HG02642 (cell line): ENCODE data around the gene PRSS8.

Experiments used
- ATAC-seq: cut with Tn5 transposase; IDR thresholded peaks from one replicate; pipeline ENCODE4 v1.9.1; 2021; ENCODE audit warnings: mild to moderate bottlenecking; ENCODE audit not compliant: unreplicated experiment, poor library complexity

PRSS8 gene

DNA sequence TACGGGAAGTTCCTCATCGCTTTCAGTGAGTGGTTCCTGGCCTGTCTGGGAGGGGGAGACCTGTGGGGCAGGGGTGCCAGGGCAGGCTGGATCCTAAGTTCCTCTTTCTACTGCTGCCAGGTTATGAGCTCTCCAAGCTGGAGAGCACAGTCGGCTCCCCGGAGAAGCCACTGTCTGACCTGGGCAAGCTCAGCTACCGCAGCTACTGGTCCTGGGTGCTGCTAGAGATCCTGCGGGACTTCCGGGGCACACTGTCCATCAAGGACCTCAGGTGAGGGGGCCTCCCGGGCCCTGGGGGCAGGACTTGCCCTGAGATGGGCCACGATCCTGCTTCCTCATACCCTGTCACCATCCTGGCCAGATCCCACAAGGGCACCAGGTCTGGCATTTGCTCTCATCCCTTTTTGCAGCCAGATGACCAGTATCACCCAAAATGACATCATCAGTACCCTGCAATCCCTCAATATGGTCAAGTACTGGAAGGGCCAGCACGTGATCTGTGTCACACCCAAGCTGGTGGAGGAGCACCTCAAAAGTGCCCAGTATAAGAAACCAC lies 5.1 kb downstream of the PRSS8 start:
- ATAC-seq = no peak

DNA sequence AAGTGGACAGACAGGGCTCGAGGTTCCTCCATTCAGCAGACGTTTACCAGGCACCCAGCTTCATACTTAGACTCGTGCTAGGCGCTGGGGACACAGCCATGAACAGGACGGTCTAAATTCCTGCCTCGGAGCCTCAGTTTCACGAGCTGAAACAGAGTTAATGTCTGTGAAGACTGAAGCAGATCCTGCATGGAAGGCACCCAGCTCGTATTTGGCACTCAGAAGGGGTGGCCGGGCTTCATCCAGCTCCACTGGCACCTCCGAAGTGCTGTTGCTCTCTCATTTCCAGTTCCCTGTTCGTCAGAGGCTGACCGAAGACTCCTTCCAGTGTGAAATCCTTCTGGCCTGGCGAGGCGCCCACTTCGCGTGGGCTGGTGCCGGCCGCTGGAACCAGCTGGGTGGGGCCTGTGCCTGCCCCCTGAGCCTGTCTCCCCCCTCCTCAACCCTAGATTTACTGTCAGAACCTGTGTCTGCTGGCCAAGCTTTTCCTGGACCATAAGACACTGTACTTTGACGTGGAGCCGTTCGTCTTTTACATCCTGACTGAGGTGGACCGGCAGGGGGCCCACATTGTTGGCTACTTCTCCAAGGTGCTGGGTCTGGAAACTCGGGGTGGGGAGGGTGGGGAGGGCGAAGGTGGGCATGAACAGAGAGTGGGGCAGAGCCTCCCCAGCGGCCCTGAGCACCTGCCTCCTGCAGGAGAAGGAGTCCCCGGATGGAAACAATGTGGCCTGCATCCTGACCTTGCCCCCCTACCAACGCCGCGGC lies 5.8 kb downstream of the PRSS8 start:
- ATAC-seq = no peak

DNA sequence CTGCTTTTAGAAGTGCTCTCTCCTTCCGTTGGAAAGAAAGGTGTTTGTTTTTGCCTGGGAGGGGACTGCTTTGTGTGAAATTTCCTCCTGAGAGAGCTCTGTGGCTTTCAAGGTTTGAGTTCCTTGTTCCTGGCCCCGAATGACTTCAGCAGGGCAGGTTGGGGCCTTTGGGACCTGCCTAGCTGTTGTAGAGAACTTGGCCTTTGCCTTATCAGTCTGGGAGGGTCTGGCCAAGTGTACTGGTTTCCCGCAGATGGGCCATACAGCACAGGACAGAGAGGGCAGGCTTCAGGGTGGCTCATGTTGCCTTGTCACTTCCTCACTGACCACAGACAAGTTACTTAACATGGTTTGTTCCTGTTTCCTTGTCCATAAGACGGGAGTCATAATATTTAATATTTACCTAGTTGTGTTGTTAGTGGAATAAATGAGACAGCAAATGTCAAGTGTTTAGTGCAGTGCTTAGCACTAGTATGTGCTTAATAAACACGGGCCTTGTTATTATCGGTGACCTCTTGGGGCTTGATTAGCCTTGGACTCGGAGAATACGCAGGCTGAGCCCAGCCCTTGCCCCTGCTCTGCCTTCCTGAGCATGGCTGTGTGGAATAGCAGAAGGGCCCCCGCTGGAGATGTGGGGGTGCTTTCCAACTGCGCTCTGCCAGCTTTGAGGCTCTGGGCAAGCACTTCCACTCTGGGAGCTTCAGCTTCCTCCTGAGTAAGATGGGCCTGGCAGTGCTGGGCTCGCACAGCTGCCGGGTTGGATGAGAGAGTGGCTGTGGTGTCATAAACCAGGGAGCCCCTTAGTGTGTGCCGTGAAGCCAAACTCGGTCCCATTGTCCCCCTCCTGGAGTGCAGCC lies 6.6 kb downstream of the PRSS8 start:
- ATAC-seq = no peak

DNA sequence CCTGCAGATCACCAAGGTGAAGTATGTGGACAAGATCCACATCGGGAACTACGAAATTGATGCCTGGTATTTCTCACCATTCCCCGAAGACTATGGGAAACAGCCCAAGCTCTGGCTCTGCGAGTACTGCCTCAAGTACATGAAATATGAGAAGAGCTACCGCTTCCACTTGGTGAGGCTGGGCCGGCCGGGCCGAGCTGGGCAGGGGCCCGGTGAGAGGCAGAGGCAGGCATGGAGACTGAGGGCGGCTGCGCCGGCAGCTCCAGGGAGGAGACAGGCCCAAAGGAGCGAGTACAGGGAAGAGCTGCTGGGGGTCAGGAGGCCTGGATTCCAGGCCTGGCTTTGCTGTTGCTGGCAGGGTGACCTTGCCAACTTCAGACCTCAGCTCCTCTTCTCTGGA lies 8.3 kb downstream of the PRSS8 start:
- ATAC-seq = no peak

DNA sequence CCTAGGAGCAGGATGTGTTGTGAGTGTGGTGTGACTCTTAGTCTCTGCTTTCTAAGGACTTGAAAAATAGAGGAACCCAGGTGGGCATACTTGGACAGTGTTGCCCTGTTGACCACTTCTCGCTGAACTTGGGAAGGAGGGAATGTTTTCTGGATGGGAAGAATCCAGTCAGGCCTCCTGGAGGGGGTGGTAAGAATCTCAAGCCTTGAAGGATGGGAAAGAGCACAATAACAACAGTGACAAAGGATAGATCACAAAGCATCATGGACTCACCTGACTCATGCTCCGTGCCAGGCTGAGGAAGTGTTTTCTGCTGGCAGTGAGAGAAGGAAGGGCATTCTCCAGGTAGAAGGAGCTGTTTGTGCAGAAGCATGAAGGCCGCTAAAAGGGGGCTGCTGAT lies 9.7 kb downstream of the PRSS8 start:
- ATAC-seq = no peak

DNA sequence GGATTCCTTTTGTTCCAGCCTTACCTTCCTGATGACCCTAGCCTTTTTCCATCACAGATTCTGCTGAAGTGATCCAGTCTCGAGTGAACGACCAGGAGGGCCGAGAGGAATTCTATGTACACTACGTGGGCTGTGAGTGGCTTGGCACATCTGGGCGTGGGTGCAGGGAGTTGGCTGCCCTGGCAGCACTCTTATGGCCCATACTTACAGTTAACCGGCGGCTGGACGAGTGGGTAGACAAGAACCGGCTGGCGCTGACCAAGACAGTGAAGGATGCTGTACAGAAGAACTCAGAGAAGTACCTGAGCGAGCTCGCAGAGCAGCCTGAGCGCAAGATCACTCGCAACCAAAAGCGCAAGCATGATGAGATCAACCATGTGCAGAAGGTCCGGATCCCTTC lies 15.4 kb downstream of the PRSS8 start:
- ATAC-seq = no peak

DNA sequence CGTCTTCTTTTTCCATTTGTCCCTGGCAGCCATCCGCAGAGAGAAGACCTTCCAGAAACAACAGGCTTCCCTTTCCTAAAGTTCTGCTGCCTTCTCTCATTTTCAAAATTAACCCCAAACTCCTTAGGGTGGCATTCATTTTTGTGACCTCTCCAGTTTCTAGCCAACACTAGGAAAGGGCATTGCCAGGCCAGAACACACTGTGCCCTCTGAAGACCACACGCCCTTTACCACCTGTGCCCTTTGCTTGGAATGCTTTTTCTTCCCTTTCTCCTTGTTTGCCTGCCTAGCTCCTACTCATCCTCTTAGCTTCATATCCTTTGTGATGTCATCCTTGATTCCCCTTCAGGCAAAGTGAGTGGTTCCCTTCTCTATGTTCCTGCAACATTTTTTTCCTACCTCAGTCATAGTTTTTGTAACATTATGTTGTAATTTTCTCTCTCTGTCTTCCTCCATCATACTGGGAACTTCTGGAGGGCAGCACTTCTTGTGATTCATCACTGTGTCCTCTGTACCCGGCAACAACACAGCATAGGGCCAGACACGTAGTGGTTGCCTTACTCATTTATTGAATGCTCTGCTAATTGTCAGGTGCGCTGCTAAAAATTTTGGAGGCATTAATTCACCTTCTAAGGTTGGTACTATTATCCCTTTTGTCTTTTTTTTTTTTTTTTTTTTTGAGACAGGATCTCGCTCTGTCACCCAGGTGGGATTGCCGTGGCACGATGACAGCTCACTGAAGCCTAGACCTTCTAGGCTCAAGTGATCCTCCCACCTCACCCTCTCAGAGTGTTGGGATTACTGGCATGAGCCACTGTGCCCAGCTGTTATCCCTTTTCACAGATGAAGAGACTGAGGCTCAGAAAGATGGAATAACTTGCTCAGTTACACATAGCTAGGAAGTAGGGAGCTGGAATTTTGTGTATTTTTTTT lies 17.0 kb downstream of the PRSS8 start:
- no peak for ATAC-seq

DNA sequence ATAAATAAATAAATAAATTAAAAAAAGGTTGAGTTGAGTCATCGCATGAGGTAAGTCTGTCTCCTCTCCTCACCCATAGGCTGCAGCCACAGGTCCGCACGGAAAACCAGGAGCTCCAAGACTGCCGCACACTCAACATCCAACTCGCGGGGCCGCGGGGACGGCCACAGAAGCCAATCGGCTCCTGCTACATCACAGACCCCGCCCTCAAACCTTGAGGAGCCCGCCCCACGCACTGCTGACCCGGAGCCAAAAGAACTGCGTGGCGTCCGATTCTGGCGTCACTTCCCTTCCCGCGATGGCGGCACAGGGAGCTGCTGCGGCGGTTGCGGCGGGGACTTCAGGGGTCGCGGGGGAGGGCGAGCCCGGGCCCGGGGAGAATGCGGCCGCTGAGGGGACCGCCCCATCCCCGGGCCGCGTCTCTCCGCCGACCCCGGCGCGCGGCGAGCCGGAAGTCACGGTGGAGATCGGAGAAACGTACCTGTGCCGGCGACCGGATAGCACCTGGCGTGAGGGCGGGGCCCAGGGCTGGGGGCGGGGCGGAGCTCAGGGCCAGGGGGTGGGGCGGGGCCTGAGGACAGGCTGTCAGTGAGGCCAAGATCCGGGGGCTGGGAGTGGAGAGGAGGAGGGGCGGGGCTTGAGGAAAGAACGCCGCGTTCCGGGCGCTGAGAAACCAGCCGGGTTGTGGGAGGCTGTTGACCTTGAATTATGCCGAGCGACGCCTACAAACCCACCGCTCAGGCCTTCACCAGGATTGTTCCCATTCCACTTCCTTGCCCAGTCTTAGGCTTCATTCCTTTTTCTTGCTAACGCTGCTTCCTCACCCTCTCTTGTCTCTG lies 17.9 kb downstream of the PRSS8 start, which contains the start of gene KAT8:
TSS of gene KAT8 (plus strand) at position 281 of the 839 bp plus-strand sequence. CDS start at position 299, 18 bp downstream.
- peak; percentile 88 for ATAC-seq

DNA sequence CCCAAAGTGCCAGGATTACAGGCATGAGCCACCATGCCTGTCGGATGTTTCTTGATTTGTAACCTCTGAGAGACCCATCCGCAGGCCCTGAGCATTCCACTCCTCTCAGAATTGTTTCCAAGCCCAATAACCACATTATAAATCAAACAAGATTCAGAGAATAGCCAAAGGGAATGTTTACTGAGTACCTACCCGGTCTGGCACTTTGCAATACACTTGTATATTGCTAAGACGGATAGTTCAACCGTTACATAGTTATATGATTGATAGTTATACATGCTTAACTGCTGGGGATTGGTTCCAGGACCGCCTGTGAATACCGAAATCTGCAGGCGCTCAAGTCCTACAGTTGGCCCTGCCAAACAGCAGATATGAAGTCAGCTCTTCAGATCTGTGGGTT lies 21.1 kb downstream of the PRSS8 start:
- no peak for ATAC-seq

DNA sequence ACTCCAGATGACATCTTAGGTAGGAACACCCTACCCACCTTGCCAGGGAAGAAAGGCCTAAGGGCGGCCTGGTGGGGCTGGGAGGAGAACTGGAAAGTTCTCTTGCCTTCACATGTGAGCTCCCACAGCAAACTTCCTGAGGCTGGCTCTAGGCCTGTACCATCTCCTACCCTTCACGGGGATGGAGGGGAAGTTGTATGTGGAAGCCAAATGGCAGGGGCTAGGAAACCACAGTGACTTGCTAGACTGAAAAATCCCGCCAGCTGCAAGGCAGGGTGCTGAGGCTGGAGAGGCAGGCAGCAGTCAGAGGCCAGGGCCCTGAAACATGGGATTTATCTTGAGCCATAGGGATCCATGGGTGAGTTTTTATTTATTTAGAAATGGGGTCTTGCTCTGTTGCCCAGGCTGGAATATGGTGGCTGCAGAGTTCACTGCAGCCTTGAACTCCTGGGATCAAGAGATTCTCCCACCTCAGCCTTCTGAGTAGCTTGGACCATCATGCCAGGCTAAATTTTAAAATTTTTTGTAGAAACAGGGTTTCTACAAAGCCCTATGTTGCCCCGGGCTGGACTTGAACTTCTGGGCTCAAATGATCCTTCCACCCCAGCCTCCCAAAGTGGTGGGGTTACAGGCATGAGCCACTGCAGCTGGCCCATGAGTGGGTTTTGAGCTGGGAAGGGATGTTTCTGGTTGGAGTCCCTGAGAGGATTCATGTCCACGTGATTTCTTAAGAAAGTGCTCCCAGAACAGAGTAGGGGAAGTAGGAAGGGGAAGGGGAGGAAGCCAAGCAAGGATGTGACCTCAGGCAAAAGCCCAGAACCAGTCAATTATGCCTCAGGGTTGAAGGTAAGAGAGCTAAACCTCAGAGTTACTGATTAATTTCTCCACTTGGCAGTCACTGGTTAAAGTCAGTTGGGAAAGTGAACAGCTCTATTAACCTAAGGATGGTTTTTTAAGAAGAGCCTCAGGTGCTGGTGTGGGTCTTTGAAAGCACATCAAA lies 22.1 kb downstream of the PRSS8 start:
- no peak for ATAC-seq

DNA sequence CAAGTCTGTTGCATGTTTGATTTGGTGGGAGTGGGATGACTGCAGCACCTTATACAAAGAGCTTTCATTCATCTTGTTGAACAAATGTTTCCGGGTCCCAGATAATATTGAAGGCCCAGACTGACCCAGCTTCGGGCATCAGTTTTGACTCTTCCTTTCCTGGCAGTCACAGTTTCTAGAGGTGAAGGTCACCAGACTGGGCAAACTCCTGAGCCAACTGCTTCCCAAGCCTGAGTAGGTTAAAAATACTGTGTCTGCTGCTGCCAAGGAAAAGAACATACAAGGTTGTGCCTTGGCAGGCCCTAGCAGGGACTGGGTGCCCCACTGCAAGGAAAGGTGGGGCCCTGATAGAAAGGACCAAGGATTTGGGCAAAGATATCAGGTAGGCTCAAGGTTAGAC lies 22.8 kb downstream of the PRSS8 start:
- no peak for ATAC-seq

DNA sequence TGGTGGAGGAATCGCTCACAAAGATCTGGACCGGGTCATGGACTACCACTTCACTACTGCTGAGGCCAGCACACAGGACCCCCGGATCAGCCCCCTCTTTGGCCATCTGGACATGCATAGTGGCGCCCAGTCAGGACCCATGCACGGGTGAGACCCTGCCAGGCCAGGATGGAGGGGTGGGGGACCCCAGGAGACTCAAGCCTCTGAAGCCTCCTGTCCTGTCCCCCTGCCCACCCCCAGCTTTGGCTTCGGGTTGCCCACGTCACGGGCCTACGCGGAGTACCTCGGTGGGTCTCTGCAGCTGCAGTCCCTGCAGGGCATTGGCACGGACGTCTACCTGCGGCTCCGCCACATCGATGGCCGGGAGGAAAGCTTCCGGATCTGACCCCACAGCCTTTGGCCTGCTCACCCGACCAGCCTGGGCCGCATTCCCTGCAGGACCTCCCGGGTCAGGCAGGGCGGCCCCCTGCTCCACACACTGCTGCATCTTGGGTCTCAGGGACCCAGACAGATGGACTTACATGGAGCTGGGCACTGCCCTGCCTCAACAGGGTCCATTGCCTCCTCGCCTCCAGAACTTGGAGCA lies 23.6 kb downstream of the PRSS8 start:
- ATAC-seq = no peak

DNA sequence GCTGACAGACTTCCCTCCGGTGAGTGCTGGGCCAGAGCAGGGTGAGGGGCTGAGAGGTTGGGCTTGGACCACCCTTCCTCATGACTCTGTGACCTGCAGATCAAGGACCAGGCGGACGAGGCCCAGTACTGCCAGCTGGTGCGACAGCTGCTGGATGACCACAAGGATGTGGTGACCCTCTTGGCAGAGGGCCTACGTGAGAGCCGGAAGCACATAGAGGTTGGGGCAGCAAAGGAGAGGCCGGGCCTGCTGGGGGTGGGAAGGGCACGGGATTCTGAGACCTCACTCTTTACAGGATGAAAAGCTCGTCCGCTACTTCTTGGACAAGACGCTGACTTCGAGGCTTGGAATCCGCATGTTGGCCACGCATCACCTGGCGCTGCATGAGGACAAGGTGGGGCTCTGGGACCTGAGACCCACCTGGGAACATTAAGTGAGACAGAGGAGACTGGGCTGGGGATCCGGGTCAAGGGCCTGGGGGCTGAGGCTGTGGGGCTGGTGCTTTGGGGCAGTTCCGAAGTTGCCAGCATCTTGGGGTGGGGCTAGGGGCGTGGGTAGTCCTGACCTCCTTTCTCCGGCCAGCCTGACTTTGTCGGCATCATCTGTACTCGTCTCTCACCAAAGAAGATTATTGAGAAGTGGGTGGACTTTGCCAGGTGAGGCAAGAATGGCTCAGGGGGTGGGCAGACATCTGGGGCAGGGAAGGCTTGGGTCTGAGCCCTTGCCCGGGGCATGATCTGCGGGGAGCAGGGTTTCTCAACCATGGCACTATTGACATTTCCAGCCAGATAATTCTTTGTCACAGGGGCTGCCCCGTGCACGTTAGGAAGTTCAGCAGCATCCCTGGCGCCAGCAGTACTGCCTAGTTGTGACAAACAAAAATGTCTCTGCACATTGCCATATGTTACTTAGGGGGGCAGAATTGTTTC lies 25.2 kb downstream of the PRSS8 start:
- no peak for ATAC-seq

DNA sequence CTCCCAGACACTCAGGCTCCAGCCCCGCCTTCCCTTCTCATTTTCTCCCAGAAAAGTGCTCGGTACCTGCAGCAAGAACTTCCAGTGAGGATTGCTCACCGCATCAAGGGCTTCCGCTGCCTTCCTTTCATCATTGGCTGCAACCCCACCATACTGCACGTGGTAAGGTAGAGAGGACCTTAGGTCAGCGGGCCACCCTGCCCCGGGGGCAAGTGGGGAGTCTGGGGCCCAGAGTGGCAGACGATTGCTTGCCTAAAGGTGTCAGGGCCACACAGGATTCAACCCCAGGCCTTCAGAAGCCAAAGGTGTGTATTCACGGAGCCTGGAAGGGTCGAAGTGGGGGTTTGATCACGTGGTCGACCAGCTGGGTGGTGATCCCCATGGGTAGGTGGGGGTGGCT lies 25.9 kb downstream of the PRSS8 start:
- no peak for ATAC-seq

DNA sequence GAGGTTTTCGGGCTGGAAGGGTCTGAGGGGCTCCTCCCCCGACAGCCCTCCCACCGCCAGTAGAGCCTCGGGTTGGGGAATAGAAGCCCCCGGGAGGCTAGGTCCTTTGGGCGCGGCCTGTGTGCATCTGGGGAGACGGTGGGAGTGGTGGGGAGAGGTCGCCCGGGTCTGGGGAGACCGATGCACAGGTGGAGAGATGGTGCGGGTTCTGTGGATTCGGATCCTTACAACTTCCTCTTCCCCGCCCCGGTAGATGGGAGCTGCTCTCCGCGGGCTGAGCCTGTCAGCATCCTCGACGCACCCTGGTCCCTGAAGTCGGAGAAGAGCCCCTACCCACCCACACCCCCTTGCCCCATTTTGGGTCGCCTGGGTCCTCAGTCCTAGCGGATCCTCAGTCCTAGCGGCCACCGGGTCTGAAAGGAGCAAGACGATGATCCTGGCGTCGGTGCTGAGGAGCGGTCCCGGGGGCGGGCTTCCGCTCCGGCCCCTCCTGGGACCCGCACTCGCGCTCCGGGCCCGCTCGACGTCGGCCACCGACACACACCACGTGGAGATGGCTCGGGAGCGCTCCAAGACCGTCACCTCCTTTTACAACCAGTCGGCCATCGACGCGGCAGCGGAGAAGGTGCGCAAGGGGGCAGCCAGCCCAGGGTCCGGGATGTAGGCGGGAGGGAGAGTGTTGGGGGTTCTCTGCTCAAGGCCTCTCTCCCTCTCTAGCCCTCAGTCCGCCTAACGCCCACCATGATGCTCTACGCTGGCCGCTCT lies 26.6 kb downstream of the PRSS8 start:
- ATAC-seq = no peak
